HPDE6-E6E7 (cell line): Measurements from ENCODE around the gene ARID4A.
"Not testable (repeated sequence)": the region's sequence is repeated elsewhere in the genome, so short reads cannot be mapped to it uniquely, and the experiment has no call there.

Source experiments
- DNase-seq: peaks from one replicate; pipeline ENCODE4 v3.0.0; 2011; ENCODE audit warnings: missing footprints; ENCODE audit errors: extremely low spot score

The ARID4A gene

GRCh38 chr14:58298477-58299400 lies at the start of gene ARID4A:
TSS of gene ARID4A (plus strand) at chr14:58298555. CDS start at chr14:58299855, 1,300 bp downstream.
- DNase-seq, result peak; percentile 10

DNA sequence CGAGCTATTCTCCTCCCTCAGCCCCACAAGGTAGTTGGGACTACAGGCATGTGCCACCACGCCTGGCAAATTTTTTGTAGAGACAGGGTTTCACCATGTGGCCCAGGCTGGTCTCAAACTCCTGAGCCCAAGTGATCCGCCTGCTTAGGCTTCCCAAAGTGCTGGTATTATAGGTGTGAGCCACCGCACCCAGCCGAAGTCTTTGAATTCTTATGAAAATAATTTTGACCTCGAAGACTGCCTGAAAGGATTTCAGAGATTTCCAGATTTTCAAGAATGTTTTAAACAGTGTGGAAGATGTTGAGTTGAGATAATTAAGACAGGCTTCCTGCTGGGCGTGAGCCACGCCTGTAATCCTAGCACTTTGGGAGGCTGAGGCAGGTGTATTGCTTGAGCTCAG lies 48.7 kb upstream of the ARID4A start:
- DNase-seq, result no peak

- no peak for DNase-seq
Observed at GRCh38 chr14:58258156-58258555, 40.2 kb upstream of the ARID4A start.

DNA sequence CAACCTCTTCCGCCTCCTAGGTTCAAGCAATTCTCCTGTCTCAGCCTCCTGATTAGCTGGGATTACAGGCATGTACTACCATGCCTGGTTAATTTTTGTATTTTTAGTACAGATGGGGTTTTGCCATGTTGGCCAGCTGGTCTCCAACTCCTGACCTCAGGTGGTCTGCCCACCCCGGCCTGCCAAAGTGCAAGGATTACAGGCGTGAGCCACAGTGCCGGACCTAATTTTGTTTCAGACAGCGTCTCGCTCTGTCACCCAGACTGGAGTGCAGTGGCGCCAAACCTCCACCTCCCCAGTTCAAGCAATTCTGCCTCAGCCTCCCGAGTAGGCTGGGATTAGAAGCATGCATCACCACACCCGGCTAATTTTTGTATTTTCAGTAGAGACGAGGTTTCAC lies 36.4 kb upstream of the ARID4A start:
- not testable (repeated sequence) for DNase-seq

DNA sequence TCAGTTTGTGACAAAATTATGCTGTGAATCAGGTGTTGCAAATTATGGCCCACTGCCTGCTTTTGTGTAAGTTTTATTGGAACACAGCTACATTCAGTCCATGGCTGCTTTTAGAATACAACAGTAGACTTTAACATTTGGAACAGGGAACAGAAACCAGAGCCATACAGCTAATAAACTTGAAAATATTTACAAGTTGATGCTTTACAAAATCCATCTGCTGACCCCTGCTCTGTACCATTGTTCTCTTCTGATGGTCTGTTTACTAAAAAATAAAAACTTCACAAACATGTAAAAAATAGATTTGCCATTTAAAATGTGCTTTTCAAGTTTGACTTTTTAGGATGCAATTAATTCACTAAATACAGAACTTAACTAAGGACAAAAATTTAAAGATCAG lies 33.0 kb upstream of the ARID4A start:
- DNase-seq, result no peak

DNA sequence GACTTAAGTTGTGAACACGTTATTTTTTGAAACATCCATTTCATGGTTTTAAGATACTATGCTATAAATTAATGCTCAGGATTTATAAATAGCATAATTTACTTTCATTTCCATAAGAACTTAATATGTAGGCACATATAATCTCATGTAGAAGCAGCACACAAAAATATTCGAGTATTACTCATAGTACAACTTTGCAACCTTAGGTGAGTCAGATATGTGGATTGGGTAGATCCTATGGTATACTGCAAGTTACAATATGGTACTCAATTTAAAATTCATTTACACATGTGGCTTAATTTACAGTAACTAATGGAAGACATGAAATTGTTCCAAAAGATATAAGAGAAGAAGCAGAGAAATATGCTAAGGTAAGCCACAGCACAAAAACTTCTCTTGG lies 27.7 kb upstream of the ARID4A start:
- DNase-seq, result peak; percentile 13

DNA sequence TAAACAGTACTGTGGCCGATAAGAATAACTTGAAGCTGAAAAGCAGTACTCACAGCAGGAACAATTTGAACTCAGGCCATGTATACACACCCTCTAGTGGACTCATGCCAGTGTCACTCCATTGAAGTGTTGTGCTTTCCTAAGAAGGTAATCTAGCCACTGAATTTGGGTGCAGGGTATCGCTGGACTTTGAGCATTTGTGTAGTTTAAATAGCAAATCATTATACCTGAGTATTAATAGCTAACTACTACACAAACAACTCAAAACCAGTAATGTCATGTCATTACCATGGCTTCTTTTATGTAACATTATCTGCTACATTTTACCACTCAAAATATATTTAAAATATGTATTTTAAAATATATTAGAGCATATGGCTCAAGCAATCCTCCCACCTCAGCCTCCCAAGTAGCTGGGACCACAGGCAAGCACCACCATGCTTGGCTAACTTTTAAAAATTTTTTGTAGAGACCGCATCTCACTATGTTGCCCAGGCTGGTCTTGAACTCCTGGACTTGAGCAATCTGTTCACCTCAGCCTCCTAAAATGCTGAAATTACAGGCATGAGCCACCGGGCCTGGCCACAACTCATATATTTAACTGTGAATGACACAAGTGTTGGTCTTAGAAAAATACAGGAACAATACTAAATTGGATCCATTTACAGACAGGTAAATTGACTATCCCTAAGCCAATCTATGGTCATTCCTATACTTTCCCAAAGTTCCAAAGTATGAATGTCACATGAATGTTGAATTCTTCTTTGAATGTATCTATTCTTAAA lies 25.6 kb upstream of the ARID4A start:
- no peak for DNase-seq

DNA sequence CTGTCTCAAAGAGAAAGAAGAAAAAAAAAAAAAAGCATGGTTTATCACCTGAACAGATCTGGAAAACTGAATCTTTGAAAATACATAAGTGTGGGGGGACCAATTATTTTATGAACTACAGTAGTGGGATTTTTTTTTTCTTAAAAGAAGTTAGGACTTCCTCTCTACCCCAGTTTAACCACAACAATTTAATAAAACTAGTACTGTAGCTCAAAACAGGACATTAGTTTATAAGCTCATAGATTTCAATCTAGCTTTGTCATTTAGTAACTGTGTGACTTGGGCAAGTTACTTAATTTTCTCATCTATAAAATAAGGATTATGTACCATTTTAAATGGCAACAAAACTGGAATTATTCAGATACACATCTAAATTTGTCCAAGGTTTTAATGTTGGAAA lies 23.5 kb upstream of the ARID4A start:
- no peak for DNase-seq

DNA sequence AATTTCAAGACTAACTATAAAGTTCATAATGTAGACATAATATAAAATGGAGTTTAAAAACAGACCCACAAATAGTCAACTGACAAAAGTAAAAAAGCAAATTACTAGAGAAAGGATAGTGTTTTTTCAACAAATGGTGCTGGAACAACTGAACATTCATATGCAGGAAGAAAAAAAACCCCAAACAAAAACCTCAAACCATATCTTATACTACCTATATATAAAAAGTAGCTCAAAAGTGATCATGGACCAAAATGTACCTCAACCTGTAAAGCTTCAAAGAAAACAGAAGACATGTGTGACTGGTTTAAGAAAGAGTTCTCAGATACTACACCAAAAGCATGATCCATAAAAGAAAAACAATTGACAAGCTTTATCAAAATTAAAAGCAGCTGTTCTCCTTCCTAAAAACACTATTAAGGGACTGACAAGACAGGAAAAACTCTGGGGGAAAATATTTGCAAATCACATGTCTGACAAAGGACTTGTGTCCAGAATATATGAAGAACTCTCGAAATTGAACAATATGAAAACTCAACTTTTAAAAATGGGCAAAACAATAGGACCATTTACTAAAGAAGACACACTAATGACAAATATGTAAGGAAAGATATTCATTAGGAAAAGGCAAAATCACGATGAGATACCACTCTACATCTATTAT lies 22.7 kb upstream of the ARID4A start:
- DNase-seq, result no peak

- DNase-seq, result no peak
Observed at GRCh38 chr14:58276208-58276607, 22.1 kb upstream of the ARID4A start.

DNA sequence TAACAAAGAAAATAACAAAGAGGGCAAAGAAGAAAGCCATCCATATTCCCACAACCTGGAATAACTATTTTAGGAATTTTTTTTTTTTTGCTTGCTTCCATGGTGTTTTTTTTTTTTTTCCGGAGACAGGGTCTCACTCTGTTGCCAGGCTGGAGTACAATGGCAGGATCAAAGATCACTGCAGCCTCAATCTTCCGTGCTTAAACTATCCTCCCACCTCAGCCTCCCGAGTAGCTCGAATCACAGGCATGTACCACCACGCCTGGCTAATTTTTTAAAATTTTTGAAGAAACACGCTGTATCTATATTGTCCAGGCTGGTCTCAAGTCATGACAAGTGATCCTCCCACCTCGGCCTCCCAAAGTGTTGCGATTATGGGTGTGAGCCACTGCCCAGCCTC lies 20.2 kb upstream of the ARID4A start:
- no peak for DNase-seq

GRCh38 chr14:58280954-58281787 lies 17.2 kb upstream of the ARID4A start:
- DNase-seq, result peak; percentile 20

GRCh38 chr14:58281969-58282368 lies 16.4 kb upstream of the ARID4A start:
- no peak for DNase-seq

- no peak for DNase-seq
Observed at GRCh38 chr14:58282925-58283593, 15.3 kb upstream of the ARID4A start.

DNA sequence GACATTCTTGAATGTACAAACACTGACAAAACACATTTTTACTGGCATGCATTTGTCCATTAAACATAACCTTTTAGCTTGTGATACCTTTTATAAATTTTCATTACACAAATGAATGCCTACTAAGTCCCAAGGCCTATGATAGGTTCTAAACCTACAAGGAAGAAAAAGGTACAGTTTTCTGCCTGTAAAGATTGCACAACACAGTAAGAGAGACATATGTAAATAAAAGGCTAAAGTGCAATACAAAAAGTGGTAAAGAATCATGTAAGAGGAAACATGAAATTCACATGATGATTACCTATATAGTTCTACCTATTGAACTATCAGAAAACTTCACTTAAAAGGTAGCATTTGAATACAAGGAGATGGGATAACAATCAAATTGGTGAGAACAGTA lies 14.6 kb upstream of the ARID4A start:
- no peak for DNase-seq

GRCh38 chr14:58285132-58285531 lies 13.2 kb upstream of the ARID4A start:
- no peak for DNase-seq

DNA sequence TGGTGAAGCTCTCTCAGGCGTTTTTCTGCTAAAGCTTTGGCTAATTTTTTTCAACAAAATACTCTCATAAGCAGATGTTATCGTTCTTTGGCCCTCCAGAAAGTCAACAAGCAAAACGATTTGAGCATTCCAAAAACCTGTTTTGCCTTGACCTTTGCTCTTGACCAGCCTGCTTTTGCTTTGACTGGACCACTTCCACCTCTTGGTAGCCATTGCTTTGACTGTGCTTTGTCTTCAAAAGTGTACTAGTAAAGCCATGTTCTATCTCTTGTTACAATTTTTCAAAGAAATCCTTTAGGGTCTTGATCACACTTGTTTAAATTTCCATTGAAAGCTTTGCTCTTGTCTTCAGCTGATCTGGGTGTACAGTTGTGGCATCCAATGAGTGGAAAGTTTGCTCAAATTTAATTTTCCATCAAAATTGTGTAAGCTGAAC lies 10.7 kb upstream of the ARID4A start:
- no peak for DNase-seq

- no peak for DNase-seq
Observed at GRCh38 chr14:58288106-58288792, 10.1 kb upstream of the ARID4A start.

GRCh38 chr14:58291646-58292045 lies 6.7 kb upstream of the ARID4A start:
- no peak for DNase-seq

GRCh38 chr14:58292187-58292586 lies 6.2 kb upstream of the ARID4A start:
- DNase-seq, result no peak
